Spleen (tissue), 11 donors: ENCODE results near the gene S100A14. TPM values are rescaled to one million over a fixed set of nuclear protein-coding genes. Genes with fewer than 3 reads are reported as not detected.

Experiments
- DNase-seq: peaks from one replicate; pipeline ENCODE4 v3.0.0-alpha.2; 2020
- H3K27ac ChIP-seq, 8 donors: fragments of 200-600 bp; sonication (generic) in 7 of 8; 1 replicate in 4 of 8; 2 replicates in 4 of 8; pipeline versions ENCODE4 v1.5.0 to v1.8.0; 2016 to 2021; ENCODE audit warnings: inconsistent platforms in 4 of 8, mild to moderate bottlenecking in 4 of 8, moderate library complexity in 1 of 8
- H3K27me3 ChIP-seq, 7 donors: fragments of 200-600 bp; sonication (generic) in 6 of 7; replicated peaks in 1 of 7; 1 replicate in 4 of 7; 2 replicates in 3 of 7; pipeline versions ENCODE4 v1.5.0 to v1.8.0; 2016 to 2021; ENCODE audit warnings: inconsistent platforms in 3 of 7, mild to moderate bottlenecking in 1 of 7
- H3K36me3 ChIP-seq, 6 donors: fragments of 200-600 bp; sonication (generic) in 5 of 6; 1 replicate in 4 of 6; 2 replicates in 2 of 6; pipeline versions ENCODE4 v1.5.0 to v1.8.0; 2016 to 2021; ENCODE audit warnings: inconsistent platforms in 2 of 6
- H3K4me1 ChIP-seq, 6 donors: fragments of 200-600 bp; sonication (generic) in 5 of 6; 1 replicate in 3 of 6; 2 replicates in 3 of 6; pipeline versions ENCODE4 v1.5.0 to v1.8.0; 2016 to 2021; ENCODE audit warnings: inconsistent platforms in 3 of 6
- H3K4me3 ChIP-seq, 8 donors: fragments of 200-600 bp; sonication (generic) in 7 of 8; 1 replicate in 4 of 8; 2 replicates in 4 of 8; pipeline versions ENCODE4 v1.5.0 to v1.8.0; 2016 to 2021; ENCODE audit warnings: inconsistent platforms in 4 of 8, mild to moderate bottlenecking in 4 of 8, moderate library complexity in 2 of 8
- H3K9me3 ChIP-seq, 8 donors: fragments of 200-600 bp; sonication (generic) in 7 of 8; 1 replicate in 4 of 8; 2 replicates in 4 of 8; pipeline versions ENCODE4 v1.5.0 to v1.8.0; 2016 to 2021; ENCODE audit warnings: inconsistent platforms in 4 of 8
- CTCF ChIP-seq, 11 experiments: fragments of 200-600 bp in 7 of 11; fragments of 450-650 bp in 4 of 11; sonication (generic) in 4 of 11; IDR thresholded peaks in 8 of 11; conservative IDR thresholded peaks in 3 of 11; 1 replicate in 7 of 11; 2 replicates in 4 of 11; pipeline versions ENCODE4 v1.4.0 to v1.8.0; 2016 to 2021; ENCODE audit warnings: antibody characterized with exemption in 11 of 11, inconsistent platforms in 4 of 11, mild to moderate bottlenecking in 1 of 11
- POLR2A ChIP-seq, 3 donors: fragments of 450-650 bp; IDR thresholded peaks; one replicate each; pipeline ENCODE4 v1.5.1; 2017; ENCODE audit warnings: antibody characterized with exemption in 3 of 3, mild to moderate bottlenecking in 1 of 3
- POLR2AphosphoS5 ChIP-seq, 3 donors: sonication (generic); formaldehyde crosslinking; IDR thresholded peaks; one replicate each; pipeline ENCODE4 v1.5.1; 2017; ENCODE audit warnings: antibody characterized with exemption in 3 of 3
- WGBS, 5 donors: extraction: QIAGEN DNeasy Blood & Tissue Kit in 3 of 5; methylation state at CpG; one replicate each; pipeline versions ENCODE4 v1.1.5 to v1.1.7; 2013 to 2018; 5-methylcytosine and 5-hydroxymethylcytosine counted together
- intact Hi-C: fragments of 100-400 bp; cut with DNase I; formaldehyde crosslinking; loops from one replicate; pipeline ENCODE4 v1.15.0; 2023; ENCODE audit warnings: low total_unique reads
- polyA plus RNA-seq, 3 donors: library from polyadenylated mRNA; stranded (reverse); fragments of 200-250 nt; gene quantifications; one replicate each; pipeline ENCODE4 v1.2.1, GENCODE V29; 2013
- total RNA-seq, 7 donors: library from RNA; depleted of rRNA in 3 of 7; stranded (reverse); fragments of >200 nt in 3 of 7; fragmentation: NEBNext Ultra II Directional in 4 of 7; extraction: Animal tissue kit (Norgen Biotek cat#: 25700) in 4 of 7; gene quantifications; one replicate each; pipeline versions ENCODE4 v1.1.0 to v1.2.1, GENCODE V29; 2016 to 2021
- donor health status: healthy with polysubstance abuse.
- donor health status: DM: no; HTN: no; CAD: no; lungs with moderate emphysema.
- donor health status: DM: no; HTN: no; CAD: no.
- donor health status: Bipolar disorder and iron deficiency.
- donor health status: healthy.
- donor health status: DM: no; HTN: no; CAD: no.
- donor health status: DM: yes; HTN: yes; CAD: no.

S100A14 gene
- total and polyA plus RNA-seq, 10 donors = 0.28 to 3.0 (median 1.0) TPM; not detected in 3

- intact Hi-C loops = loop anchor here (5.0 to 10.0 kb wide), 2 partner anchors 34 to 212 kb away; partner anchors contain the start of gene S100A9
Measured at GRCh38 chr1:153566414-153567371, 49.4 kb downstream of the S100A14 start.

GRCh38 chr1:153565529-153566374 is 50.4 kb downstream of the S100A14 start, which contains the start of gene S100A2:
Gene S100A2 (minus strand): TSS chr1:153565844. CDS start chr1:153563877, 1,967 bp downstream.
- peak within 1 kb of the TSS; percentile 64 to 93 (median 88) for H3K27ac ChIP-seq
- peak within 1 kb of the TSS in 1 of 8 donors; percentile 44 for H3K4me3 ChIP-seq
- no peaks in the 10 kb centered on the region for H3K27me3 ChIP-seq
- no peaks in the 10 kb centered on the region for H3K36me3 ChIP-seq
- DNase-seq = peak; percentile 80
- peaks cover 23 to 51% (median 35%) of the 10 kb centered on the region in 6 donors for H3K4me1 ChIP-seq
- intact Hi-C loops = loop anchor here (5.0 to 10.0 kb wide), 2 partner anchors 33 to 211 kb away; partner anchors contain the start of gene S100A9
- WGBS, 5 donors = 34 to 46% (median 39%) methylated on average over 7 to 8 of the region's 8 CpGs
- TF ChIP-seq POLR2A (IDR thresholded peaks at IDR 0.05) = no peak
- peak in 1 of 3 donors; percentile 24 for TF ChIP-seq POLR2AphosphoS5 (IDR thresholded peaks at IDR 0.05)
- no peaks in the 10 kb centered on the region for H3K9me3 ChIP-seq

More at GRCh38 chr1:153566414-153567371, 49.4 kb downstream of the S100A14 start:
- Histone ChIP-seq H3K4me3 (peak overlapping the region in 1 of 8 donors; percentile 44), H3K36me3 (no peaks in the 10 kb centered on the region), H3K27me3 (no peaks in the 10 kb centered on the region), H3K27ac (peak overlapping the region; percentile 64 to 93 (median 88)), H3K4me1 (peaks cover 23 to 51% (median 35%) of the 10 kb centered on the region in 6 donors), H3K9me3 (no peaks in the 10 kb centered on the region)
- DNase-seq = peak; percentile 93
- WGBS, 5 donors = 46 to 54% (median 52%) methylated on average over 15 to 16 of the region's 16 CpGs
- no peak for TF ChIP-seq POLR2A (IDR thresholded peaks at IDR 0.05)
- peak in 1 of 11 experiments; percentile 21 for TF ChIP-seq CTCF (IDR thresholded peaks at IDR 0.05 in 8 of 11, conservative IDR thresholded peaks at IDR 0.05 in 3 of 11)
- peak; percentile 72 to 84 (median 83) for TF ChIP-seq POLR2AphosphoS5 (IDR thresholded peaks at IDR 0.05)

Other genes with a start within 250 kb of the S100A14 start
- 1,000 to 10,000 TPM in 1 of 7 donors, 100 to 1,000 TPM in 6; 138 to 1,354 (median 270) TPM for gene S100A12, start 240.7 kb downstream of the S100A14 start, total RNA-seq
- gene S100A12, start 240.7 kb downstream of the S100A14 start, polyA plus RNA-seq = 100 to 1,000 TPM; 126 to 567 (median 139) TPM
- gene S100A8, start 225.3 kb downstream of the S100A14 start, total RNA-seq = 1,000 to 10,000 TPM in 6 of 7 donors, 100 to 1,000 TPM in 1; 983 to 7,676 (median 1,629) TPM
- gene S100A8, start 225.3 kb downstream of the S100A14 start, polyA plus RNA-seq = 1,000 to 10,000 TPM in 2 of 3 donors, 100 to 1,000 TPM in 1; 756 to 2,335 (median 1,287) TPM
- gene S100A7A, start 199.8 kb downstream of the S100A14 start, total RNA-seq = not detected
- not detected for gene S100A7A, start 199.8 kb downstream of the S100A14 start, polyA plus RNA-seq
- gene S100A7, start 155.7 kb downstream of the S100A14 start, total RNA-seq = not detected
- not detected for gene S100A7, start 155.7 kb downstream of the S100A14 start, polyA plus RNA-seq
- 100 to 1,000 TPM; 121 to 403 (median 193) TPM for gene S100A6, start 80.3 kb downstream of the S100A14 start, total RNA-seq
- 100 to 1,000 TPM; 578 to 779 (median 653) TPM for gene S100A6, start 80.3 kb downstream of the S100A14 start, polyA plus RNA-seq
- 1 to 10 TPM in 1 of 7 donors, not detected in 6; 2.8 TPM for gene S100A5, start 75.4 kb downstream of the S100A14 start, total RNA-seq
- under 1 TPM in 2 of 3 donors, not detected in 1; 0.32 to 0.46 TPM for gene S100A5, start 75.4 kb downstream of the S100A14 start, polyA plus RNA-seq
- 100 to 1,000 TPM; 161 to 521 (median 309) TPM for gene S100A4, start 70.5 kb downstream of the S100A14 start, total RNA-seq
- gene S100A4, start 70.5 kb downstream of the S100A14 start, polyA plus RNA-seq = 100 to 1,000 TPM; 309 to 755 (median 572) TPM
- 1 to 10 TPM in 2 of 7 donors, under 1 TPM in 1, not detected in 4; 0.44 to 1.3 (median 1.0) TPM for gene S100A3, start 67.1 kb downstream of the S100A14 start, total RNA-seq
- gene S100A3, start 67.1 kb downstream of the S100A14 start, polyA plus RNA-seq = 1 to 10 TPM; 1.1 to 2.6 (median 2.2) TPM
- gene S100A2, start 50.5 kb downstream of the S100A14 start, total RNA-seq = under 1 TPM in 2 of 7 donors, not detected in 5; 0.60 to 0.97 TPM
- gene S100A2, start 50.5 kb downstream of the S100A14 start, polyA plus RNA-seq = 1 to 10 TPM in 2 of 3 donors, under 1 TPM in 1; 0.61 to 5.2 (median 2.8) TPM
- 100 to 1,000 TPM in 3 of 7 donors, 10 to 100 TPM in 4; 78.0 to 111 (median 97.0) TPM for gene S100A16, start 3.2 kb downstream of the S100A14 start, total RNA-seq
- 100 to 1,000 TPM in 1 of 3 donors, 10 to 100 TPM in 2; 52.0 to 101 (median 68.2) TPM for gene S100A16, start 3.2 kb downstream of the S100A14 start, polyA plus RNA-seq
- gene S100A13, start 11.2 kb upstream of the S100A14 start, total RNA-seq = 100 to 1,000 TPM in 1 of 7 donors, 10 to 100 TPM in 6; 48.8 to 103 (median 72.4) TPM
- gene S100A13, start 11.2 kb upstream of the S100A14 start, polyA plus RNA-seq = 100 to 1,000 TPM; 118 to 146 (median 143) TPM
- 1 to 10 TPM in 1 of 7 donors, not detected in 6; 2.6 TPM for gene S100A1, start 12.1 kb upstream of the S100A14 start, total RNA-seq
- gene S100A1, start 12.1 kb upstream of the S100A14 start, polyA plus RNA-seq = 10 to 100 TPM in 1 of 3 donors, 1 to 10 TPM in 2; 1.7 to 39.7 (median 8.2) TPM
- gene CHTOP, start 17.7 kb upstream of the S100A14 start, total RNA-seq = 100 to 1,000 TPM in 2 of 7 donors, 10 to 100 TPM in 5; 70.7 to 108 (median 86.3) TPM
- gene CHTOP, start 17.7 kb upstream of the S100A14 start, polyA plus RNA-seq = 10 to 100 TPM; 58.1 to 84.1 (median 73.1) TPM
- 10 to 100 TPM; 26.3 to 60.7 (median 33.5) TPM for gene SNAPIN, start 42.4 kb upstream of the S100A14 start, total RNA-seq
- 10 to 100 TPM; 37.1 to 50.3 (median 44.9) TPM for gene SNAPIN, start 42.4 kb upstream of the S100A14 start, polyA plus RNA-seq
- gene ILF2, start 54.7 kb upstream of the S100A14 start, total RNA-seq = 100 to 1,000 TPM in 1 of 7 donors, 10 to 100 TPM in 6; 80.9 to 105 (median 85.0) TPM
- gene ILF2, start 54.7 kb upstream of the S100A14 start, polyA plus RNA-seq = 10 to 100 TPM; 54.9 to 90.3 (median 82.4) TPM
- 1 to 10 TPM in 6 of 7 donors, under 1 TPM in 1; 0.83 to 5.1 (median 2.5) TPM for gene NPR1, start 62.4 kb upstream of the S100A14 start, total RNA-seq
- 1 to 10 TPM; 2.1 to 3.6 (median 3.4) TPM for gene NPR1, start 62.4 kb upstream of the S100A14 start, polyA plus RNA-seq
- 10 to 100 TPM; 38.1 to 66.2 (median 49.0) TPM for gene INTS3, start 111.7 kb upstream of the S100A14 start, total RNA-seq
- gene INTS3, start 111.7 kb upstream of the S100A14 start, polyA plus RNA-seq = 10 to 100 TPM; 24.7 to 51.9 (median 46.6) TPM
- 10 to 100 TPM; 11.1 to 28.4 (median 20.0) TPM for gene SLC27A3, start 159.1 kb upstream of the S100A14 start, total RNA-seq
- gene SLC27A3, start 159.1 kb upstream of the S100A14 start, polyA plus RNA-seq = 10 to 100 TPM; 23.4 to 54.5 (median 48.6) TPM